H1 (cell line): ENCODE data around the gene TARS2. TPM values are rescaled to one million over a fixed set of nuclear protein-coding genes. Genes with fewer than 3 reads are reported as not detected.

Experiments used
- CTCF ChIA-PET: fragments of 300-600 bp; sonication (Branson Sonifier 250); formaldehyde crosslinking; loops from one replicate; lab custom pipeline; 2021; ENCODE audit not compliant: partially characterized antibody; lab: Charles Lee
- POLR2A ChIA-PET: fragments of 300-600 bp; sonication (Branson Sonifier 250); formaldehyde crosslinking; loops from one replicate; lab custom pipeline; 2021; ENCODE audit warnings: inconsistent platforms; ENCODE audit not compliant: partially characterized antibody; lab: Charles Lee
- DNase-seq, 2 experiments: peaks; one replicate each; pipeline versions ENCODE4 v3.0.0 to v3.0.0-alpha.2; 2010 to 2022; ENCODE audit warnings: low spot score in 2 of 2, low read depth in 1 of 2, mixed read lengths in 1 of 2
- FAIRE-seq: peaks from 2 replicates; lab custom pipeline; 2011; peaks lifted over from hg19 to GRCh38; lab: Jason Lieb, UNC
- H2AFZ ChIP-seq: 2 replicates; pipeline ENCODE4 v1.8.1; 2012; ENCODE audit warnings: low read length, inconsistent platforms
- H2AK5ac ChIP-seq: 2 replicates; pipeline ENCODE4 v1.6.1; 2013; ENCODE audit warnings: low read depth, low read length
- H2BK120ac ChIP-seq: replicated peaks from 2 replicates; pipeline ENCODE3; 2013; ENCODE audit warnings: low read depth, low read length, inconsistent platforms
- H2BK12ac ChIP-seq: 2 replicates; pipeline ENCODE4 v1.6.1; 2013; ENCODE audit warnings: low read depth, low read length
- H2BK15ac ChIP-seq: 2 replicates; pipeline ENCODE4 v1.6.1; 2013; ENCODE audit warnings: low read length
- H2BK20ac ChIP-seq: 2 replicates; pipeline ENCODE4 v1.6.1; 2013; ENCODE audit warnings: low read length
- H2BK5ac ChIP-seq: 2 replicates; pipeline ENCODE4 v1.6.1; 2013; ENCODE audit warnings: low read depth, low read length
- H3K14ac ChIP-seq: 2 replicates; pipeline ENCODE4 v1.6.1; 2013; ENCODE audit warnings: inconsistent platforms; ENCODE audit not compliant: insufficient read length
- H3K18ac ChIP-seq: 2 replicates; pipeline ENCODE4 v1.6.1; 2013; ENCODE audit warnings: low read length; ENCODE audit errors: extremely low read depth
- H3K23ac ChIP-seq: 2 replicates; pipeline ENCODE4 v1.6.1; 2013; ENCODE audit warnings: inconsistent platforms; ENCODE audit not compliant: insufficient read length
- H3K23me2 ChIP-seq: 2 replicates; pipeline ENCODE4 v1.6.1; 2013; ENCODE audit warnings: low read depth, low read length
- H3K27ac ChIP-seq: 2 replicates; pipeline ENCODE4 v1.6.1; 2011; ENCODE audit warnings: low read depth, low read length, inconsistent platforms
- H3K27me3 ChIP-seq, 4 experiments: replicated peaks in 1 of 4; 1 replicate in 1 of 4; 2 replicates in 3 of 4; pipeline versions ENCODE4 v1.6.1 to v1.8.1; 2011 to 2013; ENCODE audit warnings: low read length in 3 of 4, mild to moderate bottlenecking in 3 of 4, inconsistent platforms in 2 of 4, mixed read lengths in 2 of 4, moderate library complexity in 1 of 4; ENCODE audit not compliant: control insufficient read depth in 3 of 4, insufficient read depth in 3 of 4; ENCODE audit errors: extremely low read depth in 1 of 4
- H3K36me3 ChIP-seq, 4 experiments: 2 replicates each; pipeline versions ENCODE4 v1.6.1 to v1.8.1; 2011 to 2013; ENCODE audit warnings: mild to moderate bottlenecking in 4 of 4, low read length in 3 of 4, moderate library complexity in 2 of 4, control low read depth in 1 of 4, inconsistent platforms in 1 of 4; ENCODE audit not compliant: insufficient read depth in 4 of 4, control insufficient read depth in 2 of 4
- H3K4ac ChIP-seq: replicated peaks from 2 replicates; pipeline ENCODE3; 2013; ENCODE audit warnings: low read length, low read depth, mixed read lengths, inconsistent platforms; ENCODE audit not compliant: insufficient read length
- H3K4me1 ChIP-seq, 4 experiments: replicated peaks in 1 of 4; 1 replicate in 1 of 4; 2 replicates in 3 of 4; pipeline versions ENCODE4 v1.6.1 to v1.8.1; 2011 to 2013; ENCODE audit warnings: low read length in 3 of 4, inconsistent platforms in 2 of 4, mixed read lengths in 1 of 4; ENCODE audit not compliant: insufficient read depth in 4 of 4, control insufficient read depth in 3 of 4
- H3K4me2 ChIP-seq, 2 experiments: 2 replicates each; pipeline versions ENCODE4 v1.6.1 to v1.8.1; 2011 to 2013; ENCODE audit warnings: low read depth in 2 of 2, low read length in 2 of 2, control low read depth in 1 of 2, inconsistent platforms in 1 of 2, mild to moderate bottlenecking in 1 of 2; ENCODE audit not compliant: insufficient read depth in 1 of 2
- H3K4me3 ChIP-seq, 4 experiments: fragments of 200-600, 300-600 bp in 1 of 4; sonication (generic), shearing (Covaris generic), sonication (Bioruptor Twin) in 1 of 4; 2 replicates each; pipeline versions ENCODE4 v1.5.1 to v1.8.1; 2011 to 2016; ENCODE audit warnings: low read length in 4 of 4, low read depth in 3 of 4, control low read depth in 2 of 4, inconsistent platforms in 2 of 4, mild to moderate bottlenecking in 2 of 4, mixed read lengths in 1 of 4, moderate library complexity in 1 of 4; ENCODE audit not compliant: insufficient read depth in 2 of 4; ENCODE audit errors: extremely low read depth in 1 of 4
- H3K56ac ChIP-seq: replicated peaks from 2 replicates; pipeline ENCODE3; 2013; ENCODE audit warnings: low read depth, mild to moderate bottlenecking, mixed read lengths, low read length, inconsistent platforms; ENCODE audit not compliant: insufficient read length
- H3K79me1 ChIP-seq: 2 replicates; pipeline ENCODE4 v1.6.1; 2013; ENCODE audit warnings: low read depth, low read length, control low read depth
- H3K79me2 ChIP-seq, 2 experiments: 2 replicates each; pipeline versions ENCODE4 v1.6.1 to v1.8.1; 2012 to 2013; ENCODE audit warnings: low read length in 2 of 2, mild to moderate bottlenecking in 2 of 2, inconsistent platforms in 1 of 2; ENCODE audit not compliant: insufficient read depth in 2 of 2, control insufficient read depth in 1 of 2
- H3K9ac ChIP-seq, 4 experiments: replicated peaks in 1 of 4; 1 replicate in 1 of 4; 2 replicates in 3 of 4; pipeline versions ENCODE4 v1.6.1 to v1.8.1; 2011 to 2013; ENCODE audit warnings: low read depth in 3 of 4, low read length in 3 of 4, control low read depth in 2 of 4, mild to moderate bottlenecking in 2 of 4, moderate library complexity in 2 of 4, inconsistent platforms in 1 of 4; ENCODE audit errors: extremely low read depth in 1 of 4
- H3K9me3 ChIP-seq, 2 experiments: 2 replicates each; pipeline versions ENCODE4 v1.6.1 to v1.8.1; 2012 to 2013; ENCODE audit warnings: mild to moderate bottlenecking in 2 of 2, moderate library complexity in 2 of 2, control low read depth in 1 of 2, inconsistent platforms in 1 of 2, low read depth in 1 of 2, low read length in 1 of 2, mixed read lengths in 1 of 2; ENCODE audit not compliant: insufficient read depth in 2 of 2
- H4K20me1 ChIP-seq, 2 experiments: replicated peaks in 1 of 2; 2 replicates each; pipeline versions ENCODE3 to v1.8.1; 2011 to 2013; ENCODE audit warnings: inconsistent platforms in 2 of 2, low read length in 2 of 2, mild to moderate bottlenecking in 1 of 2; ENCODE audit not compliant: insufficient read depth in 2 of 2, control insufficient read depth in 1 of 2
- H4K5ac ChIP-seq: 2 replicates; pipeline ENCODE4 v1.6.1; 2013; ENCODE audit warnings: low read length, low read depth, mixed read lengths, inconsistent platforms; ENCODE audit not compliant: insufficient read length
- H4K8ac ChIP-seq: 2 replicates; pipeline ENCODE4 v1.8.0; 2013; ENCODE audit warnings: mild to moderate bottlenecking, moderate library complexity, low read length, inconsistent platforms; ENCODE audit not compliant: insufficient read depth; ENCODE audit errors: extremely low read depth
- H4K91ac ChIP-seq: replicated peaks from 2 replicates; pipeline ENCODE3; 2013; ENCODE audit warnings: low read length, mixed read lengths, inconsistent platforms; ENCODE audit not compliant: insufficient read length
- CBX5 ChIP-seq: fragments of 300-800, 300-1000 bp; sonication (generic); IDR thresholded peaks from 2 replicates; pipeline ENCODE4 v1.7.1; 2016; ENCODE audit warnings: antibody characterized with exemption, low read length, low read depth
- EZH2 ChIP-seq: fragments of 200-600 bp; sonication (generic); IDR thresholded peaks from 2 replicates; pipeline ENCODE4 v1.7.1; 2012; ENCODE audit warnings: low read depth, mild to moderate bottlenecking, moderate library complexity, low read length, inconsistent platforms; ENCODE audit not compliant: severe bottlenecking
- JUN ChIP-seq: IDR thresholded peaks from 2 replicates; pipeline ENCODE4 v1.6.1; 2011; ENCODE audit warnings: low read depth, mild to moderate bottlenecking, improper control_type of control experiment, low read length
- RBBP5 ChIP-seq: IDR thresholded peaks from 2 replicates; pipeline ENCODE4 v1.7.1; 2012; ENCODE audit warnings: low read depth, mild to moderate bottlenecking, inconsistent platforms, low read length, moderate library complexity, borderline replicate concordance
- SAP30 ChIP-seq: fragments of 300-600 bp; sonication (generic); IDR thresholded peaks from 2 replicates; pipeline ENCODE4 v1.7.1; 2012; ENCODE audit warnings: low read length, moderate library complexity, mild to moderate bottlenecking, inconsistent platforms; ENCODE audit not compliant: insufficient read depth, insufficient replicate concordance
- SIN3A ChIP-seq, 2 experiments: IDR thresholded peaks in 1 of 2; conservative IDR thresholded peaks in 1 of 2; 2 replicates each; pipeline ENCODE4 v1.6.1; 2011 to 2012; ENCODE audit warnings: low read length in 2 of 2, improper control_type of control experiment in 1 of 2, low read depth in 1 of 2, mild to moderate bottlenecking in 1 of 2
- WGBS, 2 experiments: shearing (Covaris generic) in 1 of 2; methylation state at CpG; one replicate each; pipeline versions ENCODE4 v1.1.6 to v1.1.7; 2013 to 2015; ENCODE audit warnings: low lambda C conversion rate in 2 of 2, mixed read lengths in 2 of 2, inconsistent platforms in 1 of 2, low coverage in 1 of 2, missing lambda C conversion rate in 1 of 2; ENCODE audit not compliant: insufficient replicate concordance in 2 of 2, insufficient coverage in 1 of 2, insufficient read length in 1 of 2; ENCODE audit errors: extremely low coverage in 1 of 2, missing lambda C conversion rate in 1 of 2; 5-methylcytosine and 5-hydroxymethylcytosine counted together
- polyA plus RNA-seq, 7 experiments: library from polyadenylated mRNA; depleted of rRNA in 3 of 7; stranded (reverse) in 5 of 7; unstranded in 2 of 7; fragments of >200 nt in 5 of 7; fragments of 200-250 nt in 2 of 7; gene quantifications; 1 replicate in 5 of 7; 2 replicates in 1 of 7; 4 replicates in 1 of 7; pipeline versions ENCODE4 v1.2.1 to v1.2.3, GENCODE V29; 2011 to 2013; ENCODE audit warnings: missing spikeins in 2 of 7, mixed read lengths in 2 of 7
- total RNA-seq: library from RNA; stranded (reverse); fragmentation: NEBNext Ultra II Directional; extraction: Animal tissue kit (Norgen Biotek cat#: 25700); gene quantifications from 2 replicates; pipeline ENCODE4 v1.2.1, GENCODE V29; 2021

The TARS2 gene
- total and polyA plus RNA-seq, 2 of the 8 experiments (the other 6 are each of a cell fraction or from before 2014, with no cell fraction given): 38.9 to 39.1 TPM

DNA sequence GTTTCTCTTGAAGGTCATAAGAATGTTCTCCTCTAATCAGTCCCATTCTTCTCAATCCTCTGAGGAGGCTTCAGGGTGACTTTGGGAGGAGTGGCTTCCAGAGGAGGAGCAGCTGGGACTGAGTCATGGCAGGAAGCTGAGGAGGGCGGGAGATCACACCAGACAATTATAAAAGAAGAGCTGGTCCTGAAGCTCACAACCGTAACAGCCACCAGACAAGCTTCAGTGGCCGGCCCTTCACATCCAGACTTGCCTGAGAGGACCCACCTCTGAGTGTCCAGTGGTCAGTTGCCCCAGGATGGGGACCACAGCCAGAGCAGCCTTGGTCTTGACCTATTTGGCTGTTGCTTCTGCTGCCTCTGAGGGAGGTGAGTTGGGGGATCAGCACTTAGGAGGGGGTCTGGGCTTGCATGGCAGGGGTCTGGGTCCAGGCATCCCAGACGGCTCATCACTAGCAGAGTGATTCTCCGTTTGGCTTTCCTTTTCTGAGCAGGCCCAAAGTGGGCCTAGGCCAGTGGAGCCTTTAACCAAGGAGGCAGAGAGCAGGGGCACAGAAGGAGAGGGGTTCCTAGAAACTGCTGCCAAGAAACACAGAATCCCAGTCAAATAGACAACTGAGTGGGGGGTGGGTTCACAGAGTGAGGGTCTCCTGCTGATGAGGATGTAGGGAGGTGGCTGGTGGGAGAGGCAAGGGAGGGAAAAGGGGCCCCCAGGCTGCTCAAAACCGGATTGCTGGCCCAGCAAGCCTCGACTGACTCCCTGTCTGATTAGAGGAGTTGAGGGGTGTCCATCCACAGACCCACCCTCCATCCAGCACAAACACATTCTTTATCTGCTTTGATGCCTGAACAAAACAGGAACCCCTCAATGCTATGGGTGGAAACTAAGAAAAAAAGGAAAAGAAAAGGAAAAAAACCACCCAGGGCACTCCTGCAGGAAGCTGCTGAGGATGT lies 21.0 kb downstream of the TARS2 start, which contains the start of gene ECM1:
Gene ECM1 (plus strand): TSS at position 198 of the 953 bp plus-strand sequence. CDS start 101 bp downstream, at position 299.
- no peak within 1 kb of the TSS for H2BK5ac ChIP-seq
- no peak within 1 kb of the TSS for H3K4me3 ChIP-seq
- H3K36me3 ChIP-seq: peaks cover 8 to 29% (median 10%) of the 10 kb centered on the region in 4 experiments; a peak in 6 of 8 replicates
- no peak within 1 kb of the TSS for H3K4ac ChIP-seq
- H3K27ac ChIP-seq: no peak within 1 kb of the TSS
- H2BK20ac ChIP-seq: no peak within 1 kb of the TSS
- H2AK5ac ChIP-seq: no peak within 1 kb of the TSS
- no peaks in the 10 kb centered on the region for H3K9me3 ChIP-seq
- H3K23ac ChIP-seq: no peak within 1 kb of the TSS
- no peaks in the 10 kb centered on the region for H3K4me1 ChIP-seq
- H3K27me3 ChIP-seq: no peaks in the 10 kb centered on the region
- H3K18ac ChIP-seq: no peak within 1 kb of the TSS
- H4K8ac ChIP-seq: no peak within 1 kb of the TSS
- no peak within 1 kb of the TSS for H2BK120ac ChIP-seq
- H3K4me2 ChIP-seq: no peak within 1 kb of the TSS
- no peaks in the 10 kb centered on the region for H4K20me1 ChIP-seq
- no peak within 1 kb of the TSS for H2BK12ac ChIP-seq
- no peak within 1 kb of the TSS for H4K91ac ChIP-seq
- TF ChIP-seq EZH2 (no peak), SIN3A (conservative IDR thresholded peaks at IDR 0.05 in 1 of 2, IDR thresholded peaks at IDR 0.05 in 1 of 2; ENCODE audit: low read depth in 1 of 2, low read length in 2 of 2) (no peak), SAP30 (no peak), RBBP5 (no peak), JUN (no peak), CBX5 (no peak)
- CTCF ChIA-PET: interaction anchor here (0.5 to 22.4 kb wide), 4 partner anchors 10 to 24 kb away, joined by 3 to 253 read pairs (median 4); no protein-coding TSS in a partner anchor
- no peaks in the 10 kb centered on the region for H3K79me1 ChIP-seq
- H2BK15ac ChIP-seq: no peak within 1 kb of the TSS
- no peaks in the 10 kb centered on the region for H3K79me2 ChIP-seq
- H3K23me2 ChIP-seq: no peaks in the 10 kb centered on the region
- no peak within 1 kb of the TSS for H3K14ac ChIP-seq
- no peak for DNase-seq
- H2AFZ ChIP-seq: no peak within 1 kb of the TSS
- WGBS, 2 experiments: 93% methylated on average over 5 of the region's 7 CpGs; no CpG with 5 or more reads in 1 of the 2 experiments
- no peak within 1 kb of the TSS for H3K56ac ChIP-seq
- FAIRE-seq: no peak
- POLR2A ChIA-PET: interaction anchor here (1.1 to 3.5 kb wide), 7 partner anchors 10 to 252 kb away, joined by 3 to 16 read pairs (median 3); partner anchors contain the start of gene TARS2
- H4K5ac ChIP-seq: no peak within 1 kb of the TSS
- no peak within 1 kb of the TSS for H3K9ac ChIP-seq
